GM18511 (cell line): ENCODE data around the gene PPP1R12B.
A peak's percentile ranks its signal among the peaks of the same experiment; 100 is the strongest.
"Not testable (repeated sequence)": the region's sequence is repeated elsewhere in the genome, so short reads cannot be mapped to it uniquely, and the experiment has no call there.

Experiments used
- ATAC-seq: cut with Tn5 transposase; IDR thresholded peaks from one replicate; pipeline ENCODE4 v1.9.1; 2021; ENCODE audit warnings: mild to moderate bottlenecking, moderate library complexity; ENCODE audit not compliant: unreplicated experiment

The PPP1R12B gene

DNA sequence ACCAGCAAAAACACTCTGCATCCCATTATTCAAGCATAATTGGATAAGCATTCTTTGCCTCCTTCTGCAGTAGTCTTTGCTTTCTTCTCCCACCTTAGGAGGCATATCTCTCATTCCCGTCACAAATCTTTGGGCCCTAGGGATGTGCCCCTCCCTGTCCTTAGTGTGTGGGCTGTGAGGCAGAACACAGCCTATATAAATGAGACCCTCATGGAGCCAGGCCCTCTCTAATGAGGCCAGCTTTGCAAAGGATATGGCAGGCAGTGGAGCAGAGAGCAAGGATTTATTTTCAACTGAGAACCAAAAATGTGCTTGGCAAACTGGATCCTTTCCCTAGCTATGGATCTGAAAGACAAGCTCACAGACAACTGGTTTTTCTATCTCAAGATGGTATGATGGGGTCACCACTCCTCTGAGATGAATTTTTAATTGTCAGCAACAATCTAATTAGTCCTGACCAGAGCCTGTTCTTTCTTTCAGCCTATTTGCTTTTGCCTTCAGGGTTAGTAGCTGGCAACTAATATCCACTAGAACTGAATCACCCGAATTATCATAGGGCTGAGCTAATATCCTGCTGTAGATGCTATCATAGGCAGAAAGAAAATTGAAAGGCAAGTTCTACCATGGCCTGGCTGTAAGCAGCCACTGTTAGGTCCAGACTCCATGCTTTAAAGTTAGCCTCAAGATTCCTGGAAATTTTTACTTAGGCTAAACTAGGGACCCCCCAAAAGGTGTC is 227.6 kb downstream of the PPP1R12B start:
- no peak for ATAC-seq

DNA sequence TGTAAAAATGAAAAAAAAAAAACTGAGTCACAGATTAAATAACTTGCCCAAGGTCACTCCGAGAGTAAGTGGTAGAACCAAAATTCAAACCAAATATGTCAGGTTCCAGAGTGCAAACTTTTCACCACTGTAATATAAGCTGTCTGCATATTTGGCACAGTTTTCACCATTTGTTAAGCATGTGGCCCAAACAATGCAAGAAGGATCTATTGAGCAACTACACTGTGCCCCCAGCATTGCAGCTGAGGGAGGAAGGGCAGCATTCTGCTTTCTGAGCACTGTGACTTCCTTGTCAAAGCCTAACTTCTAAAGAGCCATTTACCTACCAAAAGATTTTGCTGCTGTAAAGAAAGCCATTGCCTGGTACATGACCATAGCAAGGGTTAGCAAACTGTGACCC is 228.3 kb downstream of the PPP1R12B start:
- no peak for ATAC-seq

DNA sequence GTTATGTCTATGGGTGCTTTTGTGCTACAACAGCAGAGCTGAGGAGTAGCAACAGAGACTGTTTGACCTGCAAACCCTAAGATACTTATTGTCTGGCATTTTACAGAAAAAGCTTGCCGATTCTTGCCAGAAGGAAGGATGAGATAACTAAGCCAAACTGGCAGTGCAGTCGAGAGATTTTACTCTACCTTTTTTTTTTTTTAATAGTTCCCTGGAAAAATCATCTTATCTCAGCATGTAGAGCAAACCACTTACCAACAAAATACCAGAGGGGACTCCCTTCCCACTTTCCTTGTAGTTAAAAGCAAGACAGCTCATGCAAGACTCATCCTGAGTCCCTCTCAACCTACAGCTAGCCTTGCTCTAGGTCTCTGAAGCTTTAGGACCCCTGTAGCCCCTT is 228.9 kb downstream of the PPP1R12B start:
- ATAC-seq = no peak

DNA sequence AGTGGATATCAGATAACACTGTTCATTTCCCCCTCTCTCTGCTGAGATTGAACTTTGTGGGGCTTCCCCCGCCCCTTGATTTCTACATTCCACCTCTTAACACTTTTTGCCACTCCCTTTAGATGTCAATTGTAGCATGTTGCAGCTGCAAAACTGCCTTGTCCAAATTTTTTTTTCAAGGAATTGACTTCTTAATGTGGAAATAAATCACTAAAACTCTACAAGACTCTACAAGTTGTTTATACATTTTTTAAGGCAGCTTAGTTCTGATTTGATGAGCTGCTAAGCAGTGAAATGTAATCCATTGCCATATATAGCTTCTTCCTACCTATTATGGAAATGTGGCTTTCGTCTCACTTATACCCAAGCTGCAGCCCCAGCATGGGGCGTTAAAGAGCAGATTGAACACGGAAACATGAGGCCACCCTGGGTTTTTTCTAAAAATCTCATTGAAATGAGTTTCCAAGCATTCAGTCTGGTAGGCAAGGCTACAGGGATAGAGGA is 229.6 kb downstream of the PPP1R12B start:
- no peak for ATAC-seq

DNA sequence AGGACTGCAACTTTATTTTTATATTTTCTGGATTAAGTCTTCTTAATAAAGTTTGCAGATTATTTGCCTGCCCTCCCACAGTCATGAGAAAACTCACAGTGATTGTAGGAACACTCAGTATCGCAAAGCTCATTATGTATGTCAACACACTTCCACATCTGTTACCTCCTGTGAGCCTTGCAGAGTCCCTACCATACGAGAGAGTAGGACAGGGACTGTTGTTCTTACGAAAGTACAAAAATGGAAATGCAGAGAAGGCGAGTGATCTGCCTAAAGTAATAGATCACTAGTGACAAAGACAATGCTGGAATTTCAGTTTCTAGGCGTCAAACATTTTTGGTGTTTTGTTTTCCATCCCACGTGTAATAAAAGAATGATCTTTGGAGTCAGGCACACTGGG is 230.1 kb downstream of the PPP1R12B start:
- ATAC-seq = no peak

- ATAC-seq = no peak
Observed at GRCh38 chr1:202579806-202580205, 231.3 kb downstream of the PPP1R12B start.

GRCh38 chr1:202580619-202581018 is 232.1 kb downstream of the PPP1R12B start:
- no peak for ATAC-seq

GRCh38 chr1:202582350-202582749 is 233.9 kb downstream of the PPP1R12B start:
- ATAC-seq = not testable (repeated sequence)

DNA sequence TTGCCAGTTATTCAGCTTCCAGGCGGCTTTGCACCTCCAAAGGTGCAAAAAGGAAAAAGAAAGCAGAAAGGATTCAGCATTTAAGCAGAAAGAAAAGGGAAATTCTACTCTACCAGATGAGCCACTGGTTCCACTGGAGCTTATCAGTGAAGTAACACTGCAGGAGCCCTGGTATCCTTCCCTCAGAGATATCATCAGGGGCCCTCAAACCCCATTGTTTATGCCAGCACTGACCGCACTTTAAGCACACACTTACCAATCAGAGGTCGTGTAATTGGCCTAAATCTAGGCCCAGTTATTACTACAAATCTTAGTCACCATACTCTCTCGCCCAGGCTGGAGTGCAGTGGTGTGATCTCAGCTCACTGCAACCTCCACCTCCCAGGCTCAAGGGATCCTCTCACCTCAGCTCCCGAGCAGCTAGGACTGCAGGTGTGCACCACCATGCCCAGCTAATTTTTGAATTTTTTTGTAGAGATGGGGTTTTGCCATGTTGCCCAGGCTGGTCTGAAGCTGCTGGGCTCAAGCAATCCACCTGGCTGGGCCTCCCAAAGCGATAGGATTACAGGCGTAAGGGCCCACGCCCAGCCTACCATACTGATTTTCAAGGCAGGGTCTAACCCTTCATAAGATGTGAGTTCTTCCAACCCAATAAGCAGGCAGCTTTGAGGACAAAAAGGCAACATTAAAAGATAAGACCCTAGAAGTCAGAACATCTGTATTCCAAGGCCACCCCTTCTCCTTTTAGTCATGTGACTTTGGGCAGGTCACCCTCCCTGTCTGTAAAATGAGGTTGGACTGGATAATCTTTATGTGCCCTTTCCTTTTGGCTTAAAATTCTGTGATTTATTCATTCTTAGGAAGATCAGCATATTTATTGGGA is 236.4 kb downstream of the PPP1R12B start:
- ATAC-seq = no peak

DNA sequence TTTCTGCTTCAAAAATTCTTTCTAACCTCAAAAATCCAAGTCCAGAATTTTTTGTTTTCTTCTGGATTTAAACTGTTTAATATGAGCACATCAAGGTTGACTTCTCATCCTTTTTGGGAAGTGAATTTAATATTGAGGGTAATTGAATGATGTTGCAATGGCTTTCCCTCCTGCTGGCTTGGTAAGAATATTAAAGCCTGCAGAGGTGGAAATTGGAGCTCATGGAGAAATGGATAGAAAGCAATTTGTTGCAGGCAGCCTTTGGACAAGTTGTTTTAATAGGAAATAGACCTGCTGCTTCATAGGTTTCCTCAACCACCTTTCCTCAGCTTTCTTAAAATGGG is 237.1 kb downstream of the PPP1R12B start:
- ATAC-seq = no peak

DNA sequence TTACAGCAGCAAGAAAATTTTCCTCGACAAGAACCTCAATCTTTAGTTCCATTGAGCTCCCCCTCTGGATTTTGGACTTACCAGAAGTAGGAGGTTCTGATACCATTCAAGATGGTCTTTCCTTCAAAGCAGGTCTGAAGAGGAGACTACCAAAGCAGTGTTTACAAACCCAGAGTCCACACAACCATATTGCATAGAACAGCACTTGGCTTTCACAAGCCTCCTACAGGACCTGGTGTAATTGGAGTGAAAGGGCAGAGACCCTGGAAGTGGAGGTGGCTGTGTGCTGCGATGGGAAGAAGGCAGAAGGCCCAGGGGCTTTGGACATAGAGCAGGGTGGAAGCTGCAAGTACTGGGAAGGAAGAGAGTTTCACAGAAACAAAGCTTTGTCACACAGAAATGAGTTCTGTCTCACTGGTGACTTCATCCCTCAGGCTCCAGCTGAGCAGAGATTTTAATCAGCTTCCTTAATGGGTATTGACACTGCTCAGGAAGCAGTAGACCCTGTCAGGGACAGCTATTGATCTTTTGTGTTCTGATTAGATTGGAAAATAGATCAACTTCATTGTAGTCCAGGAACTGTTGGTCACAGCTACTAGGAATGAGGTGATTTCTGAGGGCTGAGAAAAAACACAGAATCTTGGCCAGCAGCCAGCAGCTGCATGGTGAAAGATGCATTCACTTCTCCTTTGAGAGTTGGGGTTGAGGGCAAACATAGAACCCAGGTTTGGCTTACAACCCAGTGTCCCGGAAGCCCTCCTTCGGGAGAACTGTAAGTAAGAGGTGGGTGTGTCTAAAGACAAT is 237.7 kb downstream of the PPP1R12B start:
- peak; percentile 50 for ATAC-seq

GRCh38 chr1:202586871-202587270 is 238.4 kb downstream of the PPP1R12B start:
- ATAC-seq = no peak

DNA sequence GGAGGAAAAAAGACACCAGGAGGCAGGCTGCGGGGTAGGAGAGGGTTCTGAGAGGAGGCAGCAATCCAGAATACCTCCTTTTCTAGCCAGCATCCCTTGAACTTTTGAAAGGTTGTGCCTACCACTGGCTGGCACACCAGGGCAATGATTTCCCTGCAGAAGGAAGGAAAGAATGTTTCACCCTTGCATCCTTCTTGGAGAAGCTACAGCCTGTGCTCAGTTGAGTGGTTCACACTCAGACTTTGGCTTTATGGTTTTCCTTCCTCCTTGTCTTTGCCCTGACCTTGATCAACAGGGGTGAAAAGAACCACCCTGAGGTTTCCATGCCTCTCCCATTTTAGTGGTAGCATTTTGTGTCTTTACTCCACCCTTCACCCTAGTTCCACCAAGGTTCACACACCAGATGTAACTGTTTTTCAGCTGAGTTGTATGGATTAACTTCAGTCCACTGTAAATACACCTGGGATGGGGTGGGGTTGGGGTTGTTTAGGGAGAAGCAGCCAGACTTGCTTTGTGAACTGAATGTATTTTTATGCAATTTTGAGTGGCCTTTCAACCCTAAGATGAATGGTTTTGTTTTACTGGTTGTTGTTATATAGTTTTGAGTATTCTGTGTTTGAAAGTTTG is 239.5 kb downstream of the PPP1R12B start:
- no peak for ATAC-seq

- no peak for ATAC-seq
Observed at GRCh38 chr1:202588503-202589189, 240.1 kb downstream of the PPP1R12B start.

DNA sequence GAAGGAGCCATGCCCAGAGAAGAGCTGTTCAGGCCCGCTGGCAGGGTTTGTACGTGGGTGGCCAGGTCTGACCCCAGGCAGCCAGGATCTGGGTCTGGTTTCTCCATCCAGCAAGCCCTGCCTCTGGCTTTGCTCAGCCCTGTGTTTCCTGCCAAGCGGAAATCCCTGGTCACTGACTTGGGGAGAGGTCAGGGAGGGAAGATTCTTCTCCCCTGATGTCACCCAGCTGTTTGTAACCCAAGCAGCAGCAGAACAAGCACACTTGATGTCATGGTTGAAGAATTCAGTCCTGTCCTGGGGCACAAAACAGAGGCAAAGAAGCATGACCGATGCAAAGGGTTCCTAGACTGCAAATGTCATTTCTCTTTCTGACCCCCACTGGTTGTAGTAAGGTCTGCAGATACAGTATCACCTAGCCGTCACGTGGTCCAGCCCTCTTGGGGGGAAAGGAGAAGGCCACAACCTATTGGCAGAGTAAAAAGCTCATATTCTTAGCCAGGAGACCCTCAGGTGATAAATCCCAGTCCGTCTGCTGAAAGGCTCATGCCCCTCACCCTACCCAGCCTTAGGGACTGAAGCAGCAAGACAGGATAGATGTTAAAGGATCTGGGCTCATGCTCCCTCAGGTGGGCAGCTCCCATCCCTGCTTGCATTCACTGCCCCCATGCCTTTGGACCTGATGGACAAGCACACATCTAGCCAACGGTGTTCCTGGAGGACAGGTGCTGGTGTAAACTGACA is 240.9 kb downstream of the PPP1R12B start:
- ATAC-seq = no peak

DNA sequence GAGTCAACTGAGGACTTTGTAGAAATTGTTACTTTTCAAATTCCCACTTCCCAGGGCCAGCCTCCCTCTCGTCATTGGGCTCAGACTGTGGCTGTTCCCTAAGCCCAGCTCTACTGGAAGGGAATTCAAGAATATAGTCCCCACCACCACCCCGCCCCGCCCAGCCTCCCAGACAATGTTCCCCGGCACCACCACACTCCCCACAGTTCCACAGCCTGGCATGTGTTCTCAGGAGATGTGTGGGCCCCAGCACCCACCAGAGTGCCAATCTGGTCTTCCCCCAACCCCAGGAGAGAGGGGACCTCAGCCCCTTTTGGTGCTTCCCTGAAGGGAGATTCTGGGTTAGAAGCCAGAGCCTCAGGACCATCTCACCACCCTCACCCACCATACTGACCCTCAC is 241.6 kb downstream of the PPP1R12B start:
- no peak for ATAC-seq

DNA sequence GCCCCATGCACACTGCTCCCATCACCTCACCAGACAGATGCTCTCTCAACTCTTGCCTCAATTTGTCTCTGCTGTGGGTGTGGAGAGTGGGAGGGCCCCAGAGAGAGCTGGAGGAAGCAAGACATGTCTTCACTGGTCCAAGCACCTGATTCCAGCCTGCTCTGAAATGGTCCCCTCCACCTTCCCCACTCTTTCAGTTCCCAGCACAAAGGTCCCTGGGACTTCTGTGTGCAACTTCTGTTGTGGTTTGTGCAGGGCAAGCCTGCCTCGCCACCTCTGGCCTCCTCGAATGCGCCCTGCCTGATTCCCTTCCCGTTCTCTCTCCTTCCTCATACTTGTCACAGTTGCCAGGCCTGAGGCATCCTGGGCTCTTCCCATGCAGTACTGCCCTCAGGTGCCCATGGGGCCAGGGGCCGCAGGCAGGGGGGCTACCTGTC is 242.5 kb downstream of the PPP1R12B start:
- no peak for ATAC-seq

DNA sequence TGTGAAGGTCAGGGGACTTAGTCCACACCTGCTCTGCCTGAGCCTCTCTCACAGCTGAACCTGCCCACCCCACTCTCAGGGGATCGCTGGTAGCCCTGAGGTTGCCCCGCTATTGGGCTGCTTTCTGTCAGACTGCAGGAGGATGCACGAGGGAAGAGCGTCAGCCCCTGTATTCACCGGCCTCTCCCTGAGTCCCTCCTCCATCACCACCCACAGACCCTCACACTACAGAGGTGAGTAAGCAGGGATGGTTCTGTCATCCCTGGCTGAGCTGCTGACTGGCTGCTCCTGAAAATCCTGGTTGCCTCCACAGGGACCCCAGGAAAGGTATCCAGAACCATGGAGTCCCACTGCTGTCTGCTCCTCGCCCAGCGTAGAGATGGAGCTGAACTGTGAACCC is 243.0 kb downstream of the PPP1R12B start:
- no peak for ATAC-seq

DNA sequence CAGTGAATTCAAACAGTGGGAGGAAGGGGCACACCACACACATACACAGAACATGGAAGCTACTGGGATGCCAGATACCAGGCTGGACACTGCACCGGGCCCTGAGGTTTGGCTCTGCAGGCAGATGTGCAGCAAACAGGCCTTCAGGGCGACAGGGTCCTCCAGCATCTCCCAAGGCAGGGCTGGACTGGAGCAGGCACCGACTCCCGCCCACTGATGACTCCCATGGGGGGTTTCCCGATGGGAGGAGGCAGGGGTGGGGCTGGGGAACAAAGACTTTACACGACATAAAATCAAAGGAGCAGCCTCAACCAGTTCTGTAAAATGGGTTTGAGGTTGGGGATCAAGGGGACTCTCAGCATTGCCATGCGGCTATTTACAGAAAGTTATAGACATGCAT is 243.6 kb downstream of the PPP1R12B start:
- ATAC-seq = no peak
